Measurements from ENCODE around the gene HMGN4. TPM values are rescaled to one million over a fixed set of nuclear protein-coding genes. Genes with fewer than 3 reads are reported as not detected.

HMGN4 gene
- total and polyA plus RNA-seq, 2 of the 8 experiments (the other 6 are each of a cell fraction or from before 2014, with no cell fraction given), result 23.4 to 66.4 TPM

GRCh38 chr6:26539071-26539615, 977 bp downstream of the HMGN4 start (continued):
- TF ChIP-seq JUND (IDR thresholded peaks at IDR 0.05; ENCODE audit: low read length) (no peak), JUN (IDR thresholded peaks at IDR 0.05; ENCODE audit: low read depth, low read length) (no peak), MAX (IDR thresholded peaks at IDR 0.05) (no peak), RNF2 (IDR thresholded peaks at IDR 0.05; ENCODE audit: borderline replicate concordance, low read depth, low read length, missing control alignments, poor library complexity, severe bottlenecking) (no peak), CHD2 (IDR thresholded peaks at IDR 0.05; ENCODE audit: low read length) (no peak)
